DND-41 (cell line): ENCODE data around the gene DNAH17.

ENCODE experiments used
- CTCF ChIP-seq: IDR thresholded peaks from 2 replicates; pipeline ENCODE4 v1.5.1; 2012; ENCODE audit warnings: borderline replicate concordance, low read length, moderate library complexity, mild to moderate bottlenecking; ENCODE audit not compliant: poor library complexity, severe bottlenecking; ENCODE audit errors: extremely low read depth
- EZH2 ChIP-seq: IDR thresholded peaks from 3 replicates; pipeline ENCODE4 v1.6.1; 2012; ENCODE audit warnings: borderline replicate concordance, low read depth, mild to moderate bottlenecking, moderate library complexity, low read length, inconsistent platforms; ENCODE audit not compliant: severe bottlenecking

- TF ChIP-seq CTCF (no peak), EZH2 (no peak)
Measured at GRCh38 chr17:78568494-78569115, 8.6 kb downstream of the DNAH17 start.
